HG03520 (cell line): ENCODE data around the gene ASMT.
"Not testable (repeated sequence)": the region's sequence is repeated elsewhere in the genome, so short reads cannot be mapped to it uniquely, and the experiment has no call there.

Experiments used
- ATAC-seq: cut with Tn5 transposase; IDR thresholded peaks from one replicate; pipeline ENCODE4 v1.9.1; 2021; ENCODE audit warnings: mild to moderate bottlenecking, moderate library complexity; ENCODE audit not compliant: unreplicated experiment

Gene ASMT

DNA sequence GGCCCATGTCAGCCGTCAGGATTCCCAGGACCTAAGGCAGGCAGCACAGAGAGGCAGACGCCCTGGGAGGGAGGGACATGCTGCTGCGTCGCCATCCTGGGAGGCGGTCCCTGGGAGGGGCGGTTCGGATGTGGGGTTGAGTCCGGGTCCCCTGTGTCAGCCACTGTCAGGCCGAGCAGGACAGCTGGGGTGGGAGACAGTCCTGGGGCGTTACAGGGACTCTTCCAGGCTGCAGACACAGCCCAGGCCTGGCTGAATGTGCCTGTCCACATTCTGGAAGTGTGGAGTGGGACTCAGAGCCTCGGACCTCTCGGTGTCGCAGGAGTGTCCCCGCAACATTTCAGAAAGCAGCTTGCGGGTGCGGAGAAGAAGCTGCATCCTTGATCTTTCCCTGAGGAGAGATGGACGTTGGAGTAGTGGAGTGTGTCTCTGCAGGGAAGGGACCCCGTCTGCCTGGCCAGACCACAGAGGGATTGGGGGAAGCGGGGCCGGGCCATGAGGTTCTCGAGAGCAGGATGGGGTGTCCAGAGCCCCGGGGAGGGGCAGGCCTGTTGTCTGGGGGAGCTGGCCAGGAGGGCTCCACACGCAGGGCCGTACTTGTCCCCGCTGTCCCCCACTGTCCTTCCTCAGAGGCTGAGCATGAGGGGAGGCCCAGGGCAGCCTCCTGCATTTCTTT, 17.4 kb upstream of the ASMT start:
- no peak for ATAC-seq

DNA sequence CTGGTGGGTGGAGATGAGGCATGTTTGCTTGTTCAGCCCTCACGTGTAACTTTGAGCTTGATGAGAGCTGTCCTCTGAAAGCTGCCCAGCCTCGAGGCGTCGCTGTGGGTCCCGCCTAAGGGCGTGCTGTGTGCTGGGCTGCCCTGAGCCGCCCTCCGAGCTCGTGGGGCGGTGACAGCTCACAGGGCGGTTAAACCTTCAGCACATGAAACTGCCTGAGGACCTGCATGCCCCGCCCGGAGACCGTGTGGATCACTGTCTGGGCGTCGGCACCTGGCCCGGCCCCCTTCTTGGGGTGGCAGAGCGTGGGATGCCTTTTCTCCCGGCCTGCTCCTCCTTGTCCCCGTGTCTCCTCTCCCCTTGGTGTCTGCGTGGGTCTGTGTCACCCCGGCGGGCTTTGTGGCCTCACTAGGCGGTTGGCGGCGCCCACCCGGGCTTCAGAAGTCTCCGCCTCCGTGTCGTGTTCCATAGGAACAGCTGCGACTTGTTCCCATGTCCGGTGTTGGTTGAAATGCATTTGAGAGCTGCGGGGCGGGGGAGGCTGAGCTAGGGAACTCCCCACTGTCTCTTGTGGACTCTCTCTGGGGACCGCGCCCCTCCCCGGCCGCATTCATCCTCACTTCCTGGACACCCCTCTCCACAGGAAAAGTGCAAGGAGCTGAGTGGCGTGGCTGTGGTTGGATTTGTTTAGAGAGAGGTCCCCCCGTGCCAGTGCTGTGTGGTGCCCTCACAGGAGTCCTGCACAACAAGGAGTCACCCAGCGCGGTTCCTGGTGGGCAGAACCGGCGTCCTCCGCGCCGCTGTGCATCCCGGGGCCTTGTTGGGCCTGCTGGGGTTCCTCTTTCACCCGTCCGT, 16.6 kb upstream of the ASMT start:
- ATAC-seq: no peak

DNA sequence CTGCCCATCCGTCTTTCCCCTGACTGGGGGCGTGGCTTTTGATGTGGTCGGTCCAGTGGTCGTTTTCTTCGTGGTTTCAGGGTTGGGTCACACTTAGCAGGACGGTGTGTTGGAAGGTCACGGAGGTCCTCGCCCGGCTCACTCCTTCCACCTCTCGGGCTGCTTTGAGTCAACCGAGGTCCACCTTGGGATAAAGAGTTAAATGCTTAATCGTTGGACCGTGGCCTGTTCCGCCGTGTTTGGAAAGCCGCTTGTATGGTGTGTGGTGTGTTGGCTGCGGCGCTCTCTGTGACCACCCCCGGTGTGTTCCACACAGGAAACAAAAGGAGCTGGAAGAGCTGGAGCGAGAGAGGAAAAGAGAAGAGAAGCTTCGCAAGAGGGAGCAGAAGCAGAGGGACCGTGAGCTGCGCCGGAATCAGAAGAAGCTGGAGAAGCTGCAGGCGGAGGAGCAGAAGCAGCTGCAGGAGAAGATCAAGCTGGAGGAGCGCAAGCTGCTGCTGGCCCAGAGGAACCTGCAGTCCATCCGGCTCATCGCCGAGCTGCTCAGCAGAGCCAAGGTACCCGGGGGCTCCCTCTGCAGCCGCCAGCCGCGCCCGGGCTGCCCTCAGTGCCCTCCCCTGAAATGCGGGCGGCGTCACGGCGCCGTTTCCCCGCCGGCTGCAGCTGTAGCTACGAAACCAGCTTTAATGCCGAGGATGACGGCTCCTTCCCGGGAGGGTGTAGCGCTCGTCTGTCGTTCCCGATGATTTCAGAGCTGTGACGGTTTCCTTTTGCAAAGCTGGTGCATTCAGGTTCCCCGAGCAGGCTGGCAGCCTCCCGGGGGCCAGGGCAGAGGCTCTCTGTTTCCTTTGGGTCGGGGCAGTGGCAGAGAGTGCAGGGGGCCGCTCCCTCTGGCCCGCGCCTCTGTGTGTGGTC, 15.7 kb upstream of the ASMT start:
- ATAC-seq: no peak

DNA sequence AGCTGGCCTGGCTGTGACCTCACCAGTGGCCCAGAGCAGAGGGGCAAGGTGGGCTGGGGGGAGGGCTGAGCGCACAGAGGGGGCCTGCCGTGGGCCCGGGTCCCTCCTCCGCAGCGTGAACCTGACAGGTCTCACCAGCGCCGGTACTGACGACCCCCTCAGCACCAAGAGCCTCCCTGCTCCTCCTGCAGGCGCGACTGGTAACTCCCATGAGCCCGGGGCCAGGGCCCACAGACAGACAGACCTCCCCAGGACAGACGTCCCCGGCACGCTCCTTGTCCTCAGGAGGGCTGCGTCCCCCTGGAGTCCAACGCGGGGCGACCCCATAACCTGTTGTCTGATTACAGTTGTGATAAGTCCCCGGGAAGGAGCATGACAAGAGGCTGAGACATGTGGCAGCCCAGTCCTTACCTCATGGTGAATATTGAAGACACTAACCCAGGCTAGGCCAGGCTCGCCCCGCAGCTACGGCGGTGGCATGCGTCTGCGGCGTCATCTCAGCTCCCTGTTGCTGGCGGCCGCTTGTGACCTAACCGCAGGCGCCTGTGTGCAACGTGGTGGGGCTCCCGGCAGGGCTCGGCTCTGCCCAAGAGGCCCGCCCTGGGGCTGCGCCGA, 15.0 kb upstream of the ASMT start:
- no peak for ATAC-seq

DNA sequence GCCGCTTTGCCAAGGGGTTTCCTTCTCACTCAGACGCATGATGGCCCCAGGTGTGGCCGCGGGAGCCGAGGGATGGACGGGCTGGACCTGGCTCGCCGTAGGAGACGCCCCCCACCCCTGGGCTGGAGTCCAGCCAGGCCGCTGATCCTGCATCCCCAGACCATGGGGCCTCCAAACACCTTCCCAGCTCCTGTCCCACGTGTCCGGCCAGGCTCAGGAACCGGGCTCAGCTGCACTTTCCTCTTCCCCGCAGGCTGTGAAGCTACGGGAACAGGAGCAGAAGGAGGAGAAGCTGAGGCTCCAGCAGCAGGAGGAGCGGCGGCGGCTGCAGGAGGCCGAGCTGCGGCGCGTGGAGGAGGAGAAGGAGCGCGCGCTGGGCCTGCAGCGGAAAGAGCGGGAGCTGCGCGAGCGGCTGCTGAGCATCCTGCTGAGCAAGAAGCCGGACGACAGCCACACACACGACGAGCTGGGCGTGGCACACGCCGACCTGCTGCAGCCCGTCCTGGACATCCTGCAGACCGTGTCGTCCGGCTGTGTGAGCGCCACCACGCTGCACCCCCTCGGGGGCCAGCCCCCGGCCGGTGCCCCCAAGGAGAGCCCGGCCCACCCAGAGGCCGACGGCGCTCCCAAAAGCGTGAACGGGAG, 14.3 kb upstream of the ASMT start:
- ATAC-seq: no peak

DNA sequence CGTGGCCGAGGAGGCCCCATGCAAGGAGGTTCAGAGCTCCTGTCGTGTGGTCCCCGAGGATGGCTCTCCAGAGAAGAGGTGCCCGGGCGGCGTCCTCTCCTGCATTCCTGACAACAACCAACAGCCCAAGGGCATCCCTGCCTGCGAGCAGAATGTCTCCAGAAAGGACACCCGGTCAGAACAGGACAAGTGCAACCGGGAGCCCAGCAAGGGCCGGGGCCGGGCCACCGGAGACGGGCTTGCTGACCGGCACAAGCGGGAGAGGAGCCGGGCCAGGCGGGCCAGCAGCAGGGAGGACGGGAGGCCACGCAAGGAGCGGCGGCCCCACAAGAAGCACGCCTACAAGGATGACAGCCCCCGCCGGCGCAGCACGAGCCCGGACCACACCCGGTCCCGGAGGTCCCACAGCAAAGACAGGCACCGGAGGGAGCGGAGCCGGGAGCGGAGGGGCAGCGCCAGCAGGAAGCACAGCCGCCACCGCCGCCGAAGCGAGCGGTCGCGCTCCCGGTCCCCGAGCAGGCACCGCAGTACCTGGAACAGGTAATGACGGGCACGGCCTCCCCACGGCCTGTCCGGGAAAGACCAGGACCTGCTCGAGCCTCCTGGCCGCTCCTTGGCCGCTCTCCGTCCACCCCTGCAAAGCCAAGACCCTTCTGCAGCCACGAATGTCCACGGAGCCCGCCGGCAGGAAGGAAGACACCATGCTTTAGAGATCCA, 13.7 kb upstream of the ASMT start:
- ATAC-seq: no peak

DNA sequence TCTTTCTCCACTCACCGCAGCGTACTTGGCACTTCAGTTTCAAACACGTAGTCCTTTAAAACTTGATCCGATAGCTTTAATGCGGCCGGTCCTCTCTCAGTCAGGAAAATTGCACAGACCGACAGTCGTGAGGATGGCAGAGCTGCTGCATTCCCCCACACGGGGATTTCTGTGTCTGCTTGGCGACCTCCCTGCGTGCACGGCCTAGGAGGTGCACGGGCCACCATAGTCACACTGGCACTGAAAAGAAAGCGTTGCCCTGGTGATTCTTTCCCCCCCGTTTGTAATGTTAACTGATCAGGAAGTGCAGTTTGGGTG, 13.1 kb upstream of the ASMT start:
- no peak for ATAC-seq

DNA sequence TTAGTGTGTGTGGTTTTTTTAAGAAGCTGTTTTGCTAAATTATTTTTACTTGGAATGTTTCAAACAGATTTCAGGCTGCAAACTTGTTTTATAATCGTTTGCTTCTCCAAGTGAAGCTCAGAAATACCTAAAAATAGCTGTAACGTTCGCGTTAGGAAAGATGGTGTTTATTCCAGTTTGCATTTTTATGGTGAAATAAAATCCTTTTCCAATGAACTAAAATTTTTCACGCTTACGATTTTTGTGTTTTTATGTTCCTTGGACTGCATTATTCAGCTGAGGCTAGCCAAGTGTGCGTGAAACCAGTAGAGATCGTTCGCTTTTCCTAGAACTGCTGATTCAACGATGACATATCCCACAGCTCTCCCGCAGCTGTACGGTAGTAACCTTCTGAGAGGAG, 12.6 kb upstream of the ASMT start:
- no peak for ATAC-seq

DNA sequence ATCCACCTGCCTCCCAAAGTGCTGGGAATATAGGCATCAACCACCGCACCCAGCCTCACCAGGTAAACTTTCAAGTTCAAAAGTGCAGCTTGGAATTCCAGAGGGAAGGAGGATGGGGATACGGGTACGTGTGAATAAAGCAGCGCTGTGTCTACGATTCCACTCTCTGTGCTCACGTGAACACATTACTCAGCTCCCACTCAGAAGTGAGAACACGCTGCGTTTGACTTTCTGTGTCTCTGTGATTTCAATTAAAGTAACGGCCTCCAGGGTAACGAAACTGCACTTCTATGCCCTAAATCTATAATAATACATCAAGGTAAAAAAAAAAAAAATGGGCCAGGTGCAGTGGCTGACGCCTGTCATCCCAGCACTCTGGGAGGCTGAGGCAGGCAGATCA, 8.4 kb upstream of the ASMT start:
- ATAC-seq: no peak

DNA sequence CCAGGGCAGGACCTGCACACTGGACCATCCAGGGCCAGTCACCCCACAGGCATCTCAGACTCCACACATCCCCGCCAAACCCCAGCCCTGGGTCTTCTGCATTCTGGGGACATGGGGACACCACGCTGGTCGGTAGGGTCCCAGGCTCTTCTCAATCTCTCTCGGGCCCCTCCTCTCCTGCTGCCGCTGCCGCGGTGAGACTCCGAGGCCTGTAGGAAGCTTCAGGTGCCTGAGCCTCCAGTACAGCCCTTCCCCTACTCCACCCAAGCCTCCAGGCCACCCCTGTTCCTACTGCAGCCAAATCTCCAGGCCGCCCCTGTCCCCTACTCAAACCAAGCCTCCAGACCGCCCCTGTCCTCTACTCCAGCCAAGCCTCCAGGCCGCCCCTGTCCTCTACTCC, 5.5 kb upstream of the ASMT start:
- no peak for ATAC-seq

DNA sequence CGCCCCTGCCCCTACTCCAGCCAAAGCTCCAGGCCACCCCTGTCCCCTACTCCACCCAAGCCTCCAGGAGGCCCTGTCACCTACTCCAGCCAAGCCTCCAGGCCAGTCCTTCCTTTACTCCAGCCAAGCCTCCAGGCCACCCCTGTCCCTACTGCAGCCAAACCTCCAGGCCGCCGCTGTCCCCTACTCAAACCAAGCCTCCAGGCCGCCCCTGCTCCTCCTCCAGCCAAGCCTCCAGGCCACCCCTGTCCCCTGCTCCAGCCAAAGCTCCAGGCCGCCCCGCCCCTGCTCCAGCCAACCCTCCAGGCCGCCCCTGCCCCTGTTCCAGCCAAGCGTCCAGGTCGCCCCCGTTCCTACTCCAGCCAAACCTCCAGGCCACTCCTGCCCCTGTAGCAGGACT, 5.1 kb upstream of the ASMT start:
- no peak for ATAC-seq

DNA sequence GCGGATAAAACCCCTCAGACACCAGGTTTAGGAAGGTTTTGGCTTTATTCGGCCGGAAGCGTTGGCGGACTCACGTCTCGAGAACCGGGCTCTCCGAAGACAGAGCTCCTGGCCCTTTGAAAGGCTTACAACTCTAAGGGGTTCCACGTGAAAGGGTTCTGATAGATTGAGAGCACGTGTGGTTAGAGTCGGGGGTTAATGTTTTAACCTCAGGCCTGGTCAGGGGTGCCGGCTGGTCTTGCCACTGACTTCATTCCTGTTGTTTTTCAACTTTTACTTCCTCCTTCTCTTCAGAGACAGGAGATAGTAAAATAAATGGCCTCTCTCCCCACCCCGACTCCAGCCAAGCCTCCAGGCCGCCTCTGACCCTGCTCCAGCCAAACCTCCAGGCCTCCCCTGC, 4.7 kb upstream of the ASMT start:
- ATAC-seq: no peak

DNA sequence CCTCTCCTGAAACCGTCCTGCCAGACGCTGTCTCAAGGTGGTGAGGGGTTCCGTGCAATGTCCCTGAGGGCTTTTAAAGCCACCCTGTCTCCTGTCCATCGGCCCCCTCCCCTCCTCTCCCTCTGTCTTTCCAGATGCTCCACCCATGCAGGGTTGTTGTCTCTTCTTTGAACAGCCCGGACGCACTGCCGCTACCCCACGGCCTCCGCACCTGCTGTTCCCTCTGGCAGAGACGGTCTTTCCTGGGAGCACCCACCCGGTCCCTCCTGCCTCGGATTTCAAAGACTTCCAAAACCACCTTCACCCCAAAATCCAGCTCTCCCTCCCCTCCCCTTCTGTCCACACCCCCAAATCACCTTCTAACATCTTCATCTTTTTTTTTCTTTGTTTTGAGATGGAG, 4.1 kb upstream of the ASMT start:
- ATAC-seq: no peak

DNA sequence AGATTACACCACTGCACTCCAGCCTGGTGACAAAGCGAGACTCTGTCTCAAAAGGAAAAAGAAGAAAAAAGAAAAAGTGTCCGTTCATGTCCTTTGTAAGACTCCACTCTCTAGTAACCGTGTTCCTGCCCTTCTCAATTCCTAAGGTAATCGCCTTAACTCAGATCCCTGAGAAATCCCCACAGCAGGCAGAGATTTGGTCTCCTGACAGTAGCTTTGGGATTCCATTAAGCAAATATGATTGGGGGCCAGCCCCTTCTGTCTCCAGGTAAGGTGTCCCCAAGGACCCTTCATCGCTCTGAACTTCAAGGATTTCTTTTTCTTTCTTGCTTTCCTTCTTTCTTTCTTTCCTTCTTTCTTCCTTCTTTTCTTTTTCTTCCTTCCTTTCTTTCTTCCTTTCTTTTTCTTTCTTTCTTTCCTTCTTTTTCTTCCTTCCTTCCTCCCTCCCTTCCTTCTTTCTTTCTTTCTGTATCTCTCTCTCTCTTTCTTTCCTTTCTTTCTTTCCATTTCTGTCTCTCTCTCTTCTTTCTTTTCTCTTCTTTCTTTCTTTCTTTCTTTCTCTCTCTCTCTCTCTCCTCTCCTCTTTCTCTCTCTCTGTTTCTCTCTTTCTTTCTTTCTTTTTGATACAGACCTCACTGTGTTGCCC, 2.1 kb upstream of the ASMT start:
- ATAC-seq: no peak

DNA sequence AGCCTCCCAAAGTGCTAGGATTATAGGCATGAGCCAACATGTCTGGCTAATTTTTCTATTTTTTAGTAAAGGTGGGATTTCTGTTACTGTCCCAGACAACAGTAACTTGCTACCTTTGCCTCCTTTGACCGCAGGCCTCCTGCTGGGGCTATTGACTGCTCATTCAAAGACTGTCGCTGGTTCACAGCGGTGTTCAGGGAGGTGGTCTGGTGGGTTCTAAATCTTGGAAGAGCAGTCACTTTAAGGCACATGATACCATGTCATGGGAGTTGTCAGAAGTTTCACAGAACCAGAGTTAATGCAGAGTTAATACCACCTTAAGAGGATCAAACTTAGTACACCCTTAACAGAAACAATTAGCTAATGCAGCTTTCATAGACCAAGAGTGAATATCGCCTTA, 3.8 kb downstream of the ASMT start:
- ATAC-seq: no peak

DNA sequence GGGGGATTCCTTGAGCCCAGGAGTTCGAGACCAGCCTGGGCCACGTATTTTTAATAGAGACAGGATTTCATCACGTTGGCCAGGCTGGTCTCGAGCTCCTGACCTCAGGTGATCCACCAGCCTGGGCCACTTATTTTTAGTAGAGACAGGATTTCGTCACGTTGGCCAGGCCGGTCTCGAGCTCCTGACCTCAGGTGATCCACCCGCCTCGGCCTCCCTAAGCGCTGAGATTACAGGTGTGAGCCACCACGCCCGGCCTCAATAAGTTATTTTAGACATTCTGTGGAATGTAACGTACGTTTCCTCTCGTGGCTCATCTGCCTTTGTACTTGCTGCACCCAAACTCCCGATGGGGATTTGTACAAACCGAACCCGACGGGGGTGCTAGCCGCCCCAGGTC, 8.8 kb downstream of the ASMT start:
- ATAC-seq: no peak

DNA sequence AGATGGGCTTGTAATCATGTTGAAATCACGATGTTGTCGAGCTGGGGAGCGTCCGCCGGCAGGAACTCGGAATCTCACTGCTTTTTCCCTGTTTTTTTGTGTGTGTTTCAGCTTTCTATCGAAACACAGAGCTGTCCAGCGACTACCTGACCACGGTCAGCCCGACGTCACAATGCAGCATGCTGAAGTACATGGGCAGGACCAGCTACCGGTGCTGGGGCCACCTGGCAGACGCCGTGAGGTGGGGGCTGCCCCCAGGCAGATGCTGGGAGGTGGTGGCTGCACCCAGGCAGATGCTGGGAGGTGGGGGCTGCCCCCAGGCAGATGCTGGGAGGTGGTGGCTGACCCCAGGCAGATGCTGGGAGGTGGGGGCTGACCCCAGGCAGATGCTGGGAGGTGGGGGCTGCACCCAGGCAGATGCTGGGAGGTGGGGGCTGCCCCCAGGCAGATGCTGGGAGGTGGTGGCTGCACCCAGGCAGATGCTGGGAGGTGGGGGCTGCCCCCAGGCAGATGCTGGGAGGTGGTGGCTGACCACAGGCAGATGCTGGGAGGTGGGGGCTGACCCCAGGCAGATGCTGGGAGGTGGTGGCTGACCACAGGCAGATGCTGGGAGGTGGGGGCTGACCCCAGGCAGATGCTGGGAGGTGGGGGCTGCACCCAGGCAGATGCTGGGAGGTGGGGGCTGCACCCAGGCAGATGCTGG, 9.4 kb downstream of the ASMT start:
- not testable (repeated sequence) for ATAC-seq

DNA sequence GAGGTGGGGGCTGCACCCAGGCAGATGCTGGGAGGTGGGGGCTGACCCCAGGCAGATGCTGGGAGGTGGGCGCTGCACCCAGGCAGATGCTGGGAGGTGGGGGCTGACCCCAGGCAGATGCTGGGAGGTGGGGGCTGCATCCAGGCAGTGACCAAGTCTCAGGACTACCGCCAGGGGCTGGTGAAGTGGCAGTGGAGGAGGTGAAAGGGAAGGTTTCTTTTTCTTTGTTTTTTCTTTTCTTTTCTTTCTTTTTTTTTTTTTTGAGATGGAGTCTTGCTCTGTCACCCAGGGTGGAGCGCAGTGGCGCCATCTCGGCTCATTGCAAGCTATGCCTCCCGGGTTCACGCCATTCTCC, 10.0 kb downstream of the ASMT start:
- ATAC-seq: not testable (repeated sequence)

DNA sequence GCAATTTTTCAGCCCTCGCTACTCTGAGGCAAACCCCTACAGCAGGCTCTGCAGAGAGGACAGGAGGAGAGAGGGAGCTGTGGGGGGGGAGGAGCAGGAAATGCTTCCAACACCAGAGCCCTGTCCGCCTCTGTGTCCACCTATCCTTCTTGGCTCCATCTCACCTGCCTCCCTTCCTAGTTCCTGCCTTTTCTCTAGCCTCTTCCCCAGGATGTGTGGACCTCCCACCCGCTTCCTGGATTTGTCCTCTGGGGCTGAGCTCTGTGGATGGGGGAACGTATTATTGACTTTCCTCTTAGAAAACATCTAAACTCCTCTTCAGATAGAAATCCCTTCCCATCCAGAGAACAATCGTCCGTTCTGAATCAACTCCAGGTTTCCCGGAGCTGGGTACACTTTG, 14.4 kb downstream of the ASMT start:
- no peak for ATAC-seq
